ENCODE measurements around the gene GHR. TPM values are rescaled to one million over a fixed set of nuclear protein-coding genes. Genes with fewer than 3 reads are reported as not detected.
"Not testable (repeated sequence)": the region's sequence is repeated elsewhere in the genome, so short reads cannot be mapped to it uniquely, and the experiment has no call there.

GHR gene
- total RNA-seq, 1 donor from 2014 or later: 0.61 TPM

DNA sequence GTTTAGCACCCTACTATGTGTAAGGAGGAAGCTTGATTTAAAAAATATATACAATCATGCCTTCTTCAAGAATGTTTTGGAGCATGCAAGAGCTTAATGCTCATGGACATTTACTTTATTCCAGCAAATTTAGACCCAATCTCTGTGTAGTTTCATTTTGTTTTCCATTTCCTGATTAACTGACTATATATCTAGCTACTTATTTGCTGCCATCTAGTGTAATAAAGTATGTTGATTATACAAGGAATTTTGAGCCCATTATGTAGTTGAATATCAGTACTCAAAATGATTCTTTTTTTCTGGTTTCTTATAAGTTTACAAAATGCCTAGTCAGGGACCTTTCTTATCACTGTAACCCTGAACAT, 233.4 kb downstream of the GHR start:
- Mint-ChIP-seq H3K4me3 (no peak overlapping the region), H3K4me1 (no peaks in the 10 kb centered on the region), H3K36me3 (ENCODE audit: low read depth) (no peaks in the 10 kb centered on the region), H3K27me3 (ENCODE audit: low read depth) (peaks cover 2% of the 10 kb centered on the region), H3K27ac (ENCODE audit: unreplicated experiment) (no peak overlapping the region), H3K9me3 (no peaks in the 10 kb centered on the region)
- TF ChIP-seq, protein P1, sequence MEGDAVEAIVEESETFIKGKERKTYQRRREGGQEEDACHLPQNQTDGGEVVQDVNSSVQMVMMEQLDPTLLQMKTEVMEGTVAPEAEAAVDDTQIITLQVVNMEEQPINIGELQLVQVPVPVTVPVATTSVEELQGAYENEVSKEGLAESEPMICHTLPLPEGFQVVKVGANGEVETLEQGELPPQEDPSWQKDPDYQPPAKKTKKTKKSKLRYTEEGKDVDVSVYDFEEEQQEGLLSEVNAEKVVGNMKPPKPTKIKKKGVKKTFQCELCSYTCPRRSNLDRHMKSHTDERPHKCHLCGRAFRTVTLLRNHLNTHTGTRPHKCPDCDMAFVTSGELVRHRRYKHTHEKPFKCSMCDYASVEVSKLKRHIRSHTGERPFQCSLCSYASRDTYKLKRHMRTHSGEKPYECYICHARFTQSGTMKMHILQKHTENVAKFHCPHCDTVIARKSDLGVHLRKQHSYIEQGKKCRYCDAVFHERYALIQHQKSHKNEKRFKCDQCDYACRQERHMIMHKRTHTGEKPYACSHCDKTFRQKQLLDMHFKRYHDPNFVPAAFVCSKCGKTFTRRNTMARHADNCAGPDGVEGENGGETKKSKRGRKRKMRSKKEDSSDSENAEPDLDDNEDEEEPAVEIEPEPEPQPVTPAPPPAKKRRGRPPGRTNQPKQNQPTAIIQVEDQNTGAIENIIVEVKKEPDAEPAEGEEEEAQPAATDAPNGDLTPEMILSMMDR (conservative IDR thresholded peaks at IDR 0.05): no peak
- no peak for DNase-seq (ENCODE audit: low read depth, low spot score)

DNA sequence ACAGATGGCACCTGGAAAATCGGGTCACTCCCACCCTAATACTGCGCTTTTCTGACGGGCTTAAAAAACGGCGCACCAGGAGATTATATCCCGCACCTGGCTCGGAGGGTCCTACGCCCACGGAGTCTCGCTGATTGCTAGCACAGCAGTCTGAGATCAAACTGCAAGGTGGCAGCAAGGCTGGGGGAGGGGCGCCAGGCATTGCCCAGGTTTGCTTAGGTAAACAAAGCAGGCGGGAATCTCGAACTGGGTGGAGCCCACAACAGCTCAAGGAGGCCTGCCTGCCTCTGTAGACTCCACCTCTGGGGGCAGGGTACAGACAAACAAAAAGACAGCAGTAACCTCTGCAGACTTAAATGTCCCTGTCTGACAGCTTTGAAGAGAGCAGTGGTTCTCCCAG, 236.6 kb downstream of the GHR start:
- H3K4me1 Mint-ChIP-seq; DNase-seq (ENCODE audit: low read depth, low spot score); H3K27me3 Mint-ChIP-seq (ENCODE audit: low read depth); H3K27ac Mint-ChIP-seq (ENCODE audit: unreplicated experiment); H3K4me3 Mint-ChIP-seq; H3K36me3 Mint-ChIP-seq (ENCODE audit: low read depth); H3K9me3 Mint-ChIP-seq: not testable (repeated sequence)

DNA sequence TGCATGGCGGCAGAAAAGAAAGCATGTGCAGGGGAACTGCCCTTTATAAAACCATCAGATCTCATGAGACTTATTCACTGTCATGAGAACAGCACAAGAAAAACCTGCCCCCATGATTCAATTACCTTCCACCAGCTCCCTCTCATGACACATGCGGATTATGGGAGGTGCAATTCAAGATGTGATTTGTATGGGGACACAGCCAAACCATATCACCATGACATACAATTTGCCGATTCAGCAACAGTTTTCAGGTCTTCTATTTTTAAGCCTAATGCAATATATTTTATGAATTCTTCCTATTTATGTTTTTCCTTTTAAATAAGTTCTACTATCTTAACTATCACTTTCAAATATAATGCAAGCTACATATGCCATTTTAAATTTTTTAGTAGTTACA, 242.6 kb downstream of the GHR start:
- H3K27me3 Mint-ChIP-seq (ENCODE audit: low read depth): no peaks in the 10 kb centered on the region
- H3K27ac Mint-ChIP-seq (ENCODE audit: unreplicated experiment): no peak overlapping the region
- H3K4me1 Mint-ChIP-seq: no peaks in the 10 kb centered on the region
- no peak for DNase-seq (ENCODE audit: low read depth, low spot score)
- no peak overlapping the region for H3K4me3 Mint-ChIP-seq
- H3K9me3 Mint-ChIP-seq: peaks cover 2% of the 10 kb centered on the region
- H3K36me3 Mint-ChIP-seq (ENCODE audit: low read depth): no peaks in the 10 kb centered on the region
- TF ChIP-seq, protein P1 (conservative IDR thresholded peaks at IDR 0.05): no peak

DNA sequence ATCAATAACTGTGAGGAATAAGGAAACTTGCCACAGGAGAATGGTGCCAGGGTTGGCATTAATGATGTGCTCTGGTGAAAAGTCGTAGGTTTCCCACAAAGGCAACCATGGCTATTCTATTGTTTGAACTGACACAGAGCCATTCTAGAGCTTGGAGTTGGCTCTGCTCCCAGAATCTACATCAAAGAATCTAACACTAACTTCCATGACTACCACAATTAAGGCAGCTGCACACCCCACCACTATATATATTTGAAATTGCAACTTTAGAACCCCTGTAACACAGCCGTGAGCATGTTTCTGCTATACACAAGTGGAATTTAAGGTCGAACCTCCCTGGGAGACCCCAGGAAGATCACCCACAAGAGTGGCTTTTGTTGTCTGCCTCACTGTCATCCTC, 243.6 kb downstream of the GHR start:
- H3K27me3 Mint-ChIP-seq (ENCODE audit: low read depth): no peaks in the 10 kb centered on the region
- H3K36me3 Mint-ChIP-seq (ENCODE audit: low read depth): no peaks in the 10 kb centered on the region
- no peak for DNase-seq (ENCODE audit: low read depth, low spot score)
- H3K27ac Mint-ChIP-seq (ENCODE audit: unreplicated experiment): no peak overlapping the region
- H3K9me3 Mint-ChIP-seq: peaks cover 2% of the 10 kb centered on the region
- no peak overlapping the region for H3K4me3 Mint-ChIP-seq
- no peaks in the 10 kb centered on the region for H3K4me1 Mint-ChIP-seq
- TF ChIP-seq, protein P1 (conservative IDR thresholded peaks at IDR 0.05): no peak

DNA sequence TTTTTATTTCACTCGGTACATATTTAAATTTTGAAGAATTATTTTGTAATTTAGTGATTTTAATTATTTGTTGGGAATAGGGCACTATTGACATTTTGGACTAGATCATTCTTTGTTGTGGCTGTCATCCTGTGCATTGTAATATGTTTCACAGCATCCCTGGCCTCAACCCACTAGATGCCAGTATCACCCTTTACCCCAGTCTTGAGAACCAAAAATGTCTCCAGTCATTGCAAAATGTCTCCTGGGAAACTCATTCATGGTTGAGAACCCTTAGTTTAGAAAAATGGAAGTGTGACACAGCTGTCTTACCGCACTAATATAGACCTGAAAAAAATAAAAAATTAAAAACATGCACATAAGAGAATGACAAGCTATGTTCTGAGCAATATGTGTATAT, 245.0 kb downstream of the GHR start:
- DNase-seq (ENCODE audit: low read depth, low spot score): no peak

DNA sequence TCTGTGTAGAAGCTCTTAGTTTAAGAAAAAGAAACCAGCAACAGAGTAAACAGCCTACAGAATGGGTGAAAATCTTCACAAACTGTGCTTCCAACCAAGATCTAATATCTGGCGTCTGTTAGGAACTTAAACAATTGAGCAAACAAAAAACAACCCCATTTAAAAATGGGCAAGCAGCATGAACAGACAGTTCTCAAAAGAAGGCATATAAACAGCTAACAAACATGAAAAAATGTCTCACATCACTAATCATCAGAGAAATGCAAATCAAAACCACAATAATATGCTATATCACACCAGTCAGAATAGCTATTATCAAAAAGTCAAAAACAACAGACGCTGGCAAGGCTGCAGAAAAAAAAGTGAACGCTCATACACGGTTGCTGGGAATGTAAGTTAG, 249.7 kb downstream of the GHR start:
- no peaks in the 10 kb centered on the region for H3K4me1 Mint-ChIP-seq
- H3K27ac Mint-ChIP-seq (ENCODE audit: unreplicated experiment): no peak overlapping the region
- no peaks in the 10 kb centered on the region for H3K27me3 Mint-ChIP-seq (ENCODE audit: low read depth)
- TF ChIP-seq, protein P1 (conservative IDR thresholded peaks at IDR 0.05): no peak
- H3K36me3 Mint-ChIP-seq (ENCODE audit: low read depth): no peaks in the 10 kb centered on the region
- peaks cover 5% of the 10 kb centered on the region for H3K9me3 Mint-ChIP-seq
- no peak for DNase-seq (ENCODE audit: low read depth, low spot score)
- no peak overlapping the region for H3K4me3 Mint-ChIP-seq

More for the DNA sequence above, 245.0 kb downstream of the GHR start:
- Mint-ChIP-seq H3K36me3 (ENCODE audit: low read depth) (no peaks in the 10 kb centered on the region), H3K9me3 (peaks cover 2% of the 10 kb centered on the region), H3K4me1 (no peaks in the 10 kb centered on the region), H3K27me3 (ENCODE audit: low read depth) (no peaks in the 10 kb centered on the region), H3K4me3 (no peak overlapping the region), H3K27ac (ENCODE audit: unreplicated experiment) (no peak overlapping the region)
- TF ChIP-seq, protein P1 (conservative IDR thresholded peaks at IDR 0.05): no peak

Data from neural crest cell (in vitro differentiated cells).